Vagina (tissue), 2 donors: ENCODE data around the gene ZPBP2.

Experiments
- CTCF ChIP-seq, 3 experiments: fragments of 450-650 bp in 2 of 3; fragments of 200-600 bp in 1 of 3; sonication (generic) in 1 of 3; IDR thresholded peaks; one replicate each; pipeline ENCODE4 v1.5.1; 2017 to 2019; ENCODE audit warnings: antibody characterized with exemption in 3 of 3, mild to moderate bottlenecking in 2 of 3, moderate library complexity in 2 of 3
- POLR2A ChIP-seq, 2 donors: fragments of 450-650 bp; IDR thresholded peaks; one replicate each; pipeline ENCODE4 v1.6.1; 2017; ENCODE audit warnings: antibody characterized with exemption in 2 of 2, mild to moderate bottlenecking in 2 of 2, moderate library complexity in 2 of 2
- POLR2AphosphoS5 ChIP-seq, 2 donors: sonication (generic); formaldehyde crosslinking; IDR thresholded peaks; one replicate each; pipeline ENCODE4 v1.9.0; 2017; ENCODE audit warnings: antibody characterized with exemption in 2 of 2, mild to moderate bottlenecking in 2 of 2, low read depth in 1 of 2; ENCODE audit not compliant: insufficient read depth in 1 of 2

DNA sequence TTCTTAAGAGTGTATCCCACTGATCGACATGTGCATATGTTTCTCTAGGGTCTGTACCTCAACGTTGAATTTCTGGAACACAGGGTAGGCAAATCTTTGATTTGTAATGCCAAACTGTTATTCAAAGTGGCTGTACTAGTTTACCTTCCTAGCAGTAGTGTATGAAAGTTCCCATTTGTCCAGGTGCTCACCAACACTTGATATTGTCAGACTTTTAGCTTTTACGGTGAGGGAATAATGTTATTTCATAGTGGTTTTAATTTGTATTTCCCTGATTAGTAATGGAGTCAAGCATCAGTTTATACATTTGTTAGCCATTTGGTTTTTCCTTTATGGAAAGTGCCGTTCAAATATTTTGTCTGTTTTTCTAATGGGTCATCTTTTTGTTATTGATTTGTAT lies 30.1 kb downstream of the ZPBP2 start:
- TF ChIP-seq POLR2AphosphoS5 (IDR thresholded peaks at IDR 0.05; ENCODE audit: insufficient read depth in 1 of 2, low read depth in 1 of 2) (no peak), CTCF (IDR thresholded peaks at IDR 0.05) (no peak), POLR2A (IDR thresholded peaks at IDR 0.05) (no peak)
